ENCODE data around the gene LRRC8E.

DNA sequence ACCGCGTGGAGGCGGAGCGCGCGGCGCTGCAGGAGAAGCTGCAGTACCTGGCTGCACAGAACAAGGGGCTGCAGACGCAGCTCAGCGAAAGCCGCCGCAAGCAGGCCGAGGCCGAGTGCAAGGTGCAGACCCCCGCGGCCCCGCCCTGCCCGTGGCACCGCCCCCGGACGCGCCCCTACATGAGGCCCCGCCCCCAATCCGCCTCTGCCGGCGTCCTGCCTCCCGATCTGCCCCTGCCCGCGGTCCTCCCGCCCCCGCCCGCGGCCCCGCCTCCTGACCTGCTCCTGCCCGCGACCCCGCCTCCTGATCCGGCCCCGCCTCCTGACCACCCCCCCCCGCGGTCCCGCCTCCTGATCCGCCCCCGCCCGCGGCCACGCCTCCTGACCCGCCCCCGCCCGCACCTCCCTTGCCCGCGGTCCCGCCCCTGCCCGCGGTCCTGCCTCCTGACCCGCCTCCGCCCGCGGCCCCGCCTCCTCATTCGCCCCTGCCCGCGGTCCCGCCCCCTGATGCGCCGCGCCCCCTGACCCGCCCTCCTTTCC is 25.8 kb upstream of the LRRC8E start:
- TF ChIP-seq, protein P1, sequence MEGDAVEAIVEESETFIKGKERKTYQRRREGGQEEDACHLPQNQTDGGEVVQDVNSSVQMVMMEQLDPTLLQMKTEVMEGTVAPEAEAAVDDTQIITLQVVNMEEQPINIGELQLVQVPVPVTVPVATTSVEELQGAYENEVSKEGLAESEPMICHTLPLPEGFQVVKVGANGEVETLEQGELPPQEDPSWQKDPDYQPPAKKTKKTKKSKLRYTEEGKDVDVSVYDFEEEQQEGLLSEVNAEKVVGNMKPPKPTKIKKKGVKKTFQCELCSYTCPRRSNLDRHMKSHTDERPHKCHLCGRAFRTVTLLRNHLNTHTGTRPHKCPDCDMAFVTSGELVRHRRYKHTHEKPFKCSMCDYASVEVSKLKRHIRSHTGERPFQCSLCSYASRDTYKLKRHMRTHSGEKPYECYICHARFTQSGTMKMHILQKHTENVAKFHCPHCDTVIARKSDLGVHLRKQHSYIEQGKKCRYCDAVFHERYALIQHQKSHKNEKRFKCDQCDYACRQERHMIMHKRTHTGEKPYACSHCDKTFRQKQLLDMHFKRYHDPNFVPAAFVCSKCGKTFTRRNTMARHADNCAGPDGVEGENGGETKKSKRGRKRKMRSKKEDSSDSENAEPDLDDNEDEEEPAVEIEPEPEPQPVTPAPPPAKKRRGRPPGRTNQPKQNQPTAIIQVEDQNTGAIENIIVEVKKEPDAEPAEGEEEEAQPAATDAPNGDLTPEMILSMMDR (IDR thresholded peaks at IDR 0.05): no peak
- TF ChIP-seq POLR2A (IDR thresholded peaks at IDR 0.05) (no peak), POLR2AphosphoS5 (IDR thresholded peaks at IDR 0.05) (no peak)

All from gastroesophageal sphincter (tissue), 3 donors.